ENCODE data around the gene TSPY2.
"Not testable (repeated sequence)": the region's sequence is repeated elsewhere in the genome, so short reads cannot be mapped to it uniquely, and the experiment has no call there.

TSPY2 gene

GRCh38 chrY:6245923-6246322 is at the start of gene TSPY2:
Gene TSPY2, plus strand, starts transcription at chrY:6246223. Its CDS starts 46 bp downstream, at chrY:6246269.
- not testable (repeated sequence) for DNase-seq

DNA sequence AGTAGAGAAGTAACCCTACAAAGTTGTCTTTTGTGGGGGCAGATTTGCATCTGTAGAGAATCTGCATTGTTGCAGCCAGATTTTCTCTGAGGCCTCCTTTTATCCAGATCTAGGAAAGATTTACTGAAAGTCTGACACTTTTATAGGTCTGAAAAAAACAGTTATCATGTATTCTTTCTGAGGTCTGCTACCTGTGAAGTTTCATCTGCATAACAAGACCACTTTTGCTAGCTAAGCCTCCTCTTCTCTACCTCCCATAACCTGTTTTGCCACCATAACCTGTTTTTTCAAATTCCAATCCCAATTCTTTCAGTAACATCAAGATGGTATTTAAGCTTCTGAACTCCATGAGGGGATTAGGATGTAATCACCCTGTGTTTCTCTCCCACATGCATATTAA is 36.5 kb upstream of the TSPY2 start:
- not testable (repeated sequence) for DNase-seq

GRCh38 chrY:6217045-6217444 is 29.0 kb upstream of the TSPY2 start:
- DNase-seq: not testable (repeated sequence)

DNA sequence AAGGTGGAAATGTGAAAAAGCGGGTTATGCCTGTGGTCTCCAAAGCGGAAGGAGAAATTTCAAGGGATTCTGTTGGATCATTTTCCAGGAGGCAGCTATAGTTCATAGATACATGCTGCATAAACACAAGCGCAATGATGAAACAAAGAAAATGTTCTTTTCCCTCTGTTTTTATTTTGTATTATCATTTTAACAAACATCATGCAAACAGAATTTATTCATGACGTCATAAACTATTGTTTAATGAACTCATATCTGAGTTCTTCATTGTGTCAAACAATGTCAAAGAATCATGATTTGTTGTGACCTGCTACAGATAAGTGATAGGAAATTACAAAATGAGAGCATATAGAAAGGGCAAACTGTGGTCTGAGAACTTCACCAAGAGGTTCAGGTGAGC is 23.8 kb downstream of the TSPY2 start:
- DNase-seq: not testable (repeated sequence)
